NCI-H2196 treated with DMSO at 0.1 percent for 48 hours (cell line): ENCODE results near the gene CREB5.

Experiments used
- DNase-seq: peaks from one replicate; lab custom pipeline; 2025; ENCODE audit not compliant: unreplicated experiment; lab: John Stamatoyannopoulos, UW

Gene CREB5

DNA sequence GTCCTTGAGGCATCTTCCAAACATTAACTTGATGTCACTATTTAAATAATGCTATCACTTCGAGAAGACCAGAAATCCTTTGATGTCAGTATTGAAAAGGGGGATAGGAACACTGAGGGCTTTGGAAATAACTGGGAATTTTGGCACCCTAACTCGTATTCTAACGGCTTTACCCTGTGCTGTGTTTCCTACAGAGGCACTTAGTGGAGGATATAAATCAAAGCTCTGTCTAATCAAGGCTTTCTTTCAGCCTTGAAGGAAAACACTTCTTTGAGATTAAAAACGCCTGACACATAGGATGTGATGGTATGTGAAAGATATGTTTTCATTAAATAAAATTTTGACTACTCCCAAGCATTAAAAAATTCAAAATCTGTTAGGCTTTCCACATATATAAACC lies 62.3 kb downstream of the CREB5 start:
- no peak for DNase-seq

DNA sequence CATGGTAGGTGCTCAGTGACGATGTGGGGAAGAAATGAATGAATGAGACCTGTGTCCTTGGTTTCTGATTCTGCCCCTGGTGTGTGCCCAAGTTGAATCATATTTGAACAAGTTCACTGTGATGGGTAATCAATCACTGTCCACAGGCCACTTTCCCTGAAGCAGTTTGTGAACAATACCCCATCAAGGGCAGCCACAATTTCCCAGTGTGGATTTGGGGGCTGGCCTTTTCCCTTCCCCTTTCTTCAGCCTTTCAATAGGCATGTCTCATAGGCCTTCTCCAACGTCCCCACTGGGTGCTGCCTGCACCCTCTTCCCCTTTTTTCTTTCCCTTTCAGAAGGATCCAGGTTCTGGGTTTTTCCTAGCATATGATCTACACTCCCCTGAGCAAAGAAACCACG lies 64.7 kb downstream of the CREB5 start:
- no peak for DNase-seq

DNA sequence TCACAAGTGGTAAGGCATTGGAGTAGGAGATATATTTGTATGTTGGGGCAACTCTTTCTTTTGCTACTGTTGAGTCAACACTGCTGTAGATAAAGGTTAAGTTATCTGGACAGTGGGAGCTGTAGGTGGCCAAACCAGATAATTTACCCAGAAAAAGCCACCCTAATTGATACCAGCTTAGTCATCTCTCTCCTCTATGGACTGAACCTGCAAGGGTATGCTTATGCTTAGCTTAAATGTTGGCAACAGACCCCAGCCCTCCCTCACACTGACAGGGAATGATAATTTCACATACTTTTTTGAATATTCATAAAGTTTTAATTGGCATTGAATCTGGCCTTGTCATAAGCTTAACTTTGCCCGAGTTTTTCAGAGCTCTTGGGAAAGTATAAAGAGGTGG lies 66.3 kb downstream of the CREB5 start:
- DNase-seq, result no peak

DNA sequence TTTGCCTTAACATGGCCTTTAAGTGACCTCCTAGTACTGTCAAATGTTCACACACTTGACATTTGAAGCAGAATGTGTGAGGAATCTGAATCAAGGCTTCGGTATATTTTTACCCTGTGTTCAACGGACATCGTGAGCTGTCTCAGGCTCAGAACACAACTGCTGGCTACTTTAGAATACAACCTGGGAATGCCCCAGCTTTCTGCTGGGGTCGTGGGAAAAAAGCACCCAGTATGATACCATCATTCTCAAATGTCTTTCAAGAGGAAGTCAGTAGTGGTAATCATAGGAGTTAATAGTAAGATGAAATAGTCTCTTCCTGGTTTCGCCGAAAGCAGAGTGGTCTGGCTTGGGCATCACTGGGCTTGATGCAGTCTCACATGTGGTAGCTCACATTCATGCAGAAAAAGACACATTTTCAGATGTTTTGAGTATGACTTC lies 67.2 kb downstream of the CREB5 start:
- DNase-seq, result no peak

DNA sequence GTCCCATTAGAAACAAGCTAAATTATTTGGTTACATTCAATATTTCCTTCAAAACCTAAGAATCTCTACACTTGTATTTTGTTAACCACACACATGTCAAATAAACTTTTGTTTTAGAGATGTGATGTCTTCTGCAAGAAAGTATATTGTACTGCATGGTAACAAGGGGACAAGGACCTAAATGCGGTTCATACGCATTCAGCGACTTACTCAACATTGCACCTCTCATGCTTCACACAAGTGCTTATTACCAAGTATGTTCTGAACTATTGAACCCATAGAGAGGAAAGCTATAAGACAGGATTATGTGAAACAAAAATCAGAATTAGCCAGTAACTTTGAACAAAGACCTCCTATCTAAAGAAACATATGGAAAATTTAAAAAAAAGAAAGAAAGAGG lies 68.3 kb downstream of the CREB5 start:
- DNase-seq, result no peak

DNA sequence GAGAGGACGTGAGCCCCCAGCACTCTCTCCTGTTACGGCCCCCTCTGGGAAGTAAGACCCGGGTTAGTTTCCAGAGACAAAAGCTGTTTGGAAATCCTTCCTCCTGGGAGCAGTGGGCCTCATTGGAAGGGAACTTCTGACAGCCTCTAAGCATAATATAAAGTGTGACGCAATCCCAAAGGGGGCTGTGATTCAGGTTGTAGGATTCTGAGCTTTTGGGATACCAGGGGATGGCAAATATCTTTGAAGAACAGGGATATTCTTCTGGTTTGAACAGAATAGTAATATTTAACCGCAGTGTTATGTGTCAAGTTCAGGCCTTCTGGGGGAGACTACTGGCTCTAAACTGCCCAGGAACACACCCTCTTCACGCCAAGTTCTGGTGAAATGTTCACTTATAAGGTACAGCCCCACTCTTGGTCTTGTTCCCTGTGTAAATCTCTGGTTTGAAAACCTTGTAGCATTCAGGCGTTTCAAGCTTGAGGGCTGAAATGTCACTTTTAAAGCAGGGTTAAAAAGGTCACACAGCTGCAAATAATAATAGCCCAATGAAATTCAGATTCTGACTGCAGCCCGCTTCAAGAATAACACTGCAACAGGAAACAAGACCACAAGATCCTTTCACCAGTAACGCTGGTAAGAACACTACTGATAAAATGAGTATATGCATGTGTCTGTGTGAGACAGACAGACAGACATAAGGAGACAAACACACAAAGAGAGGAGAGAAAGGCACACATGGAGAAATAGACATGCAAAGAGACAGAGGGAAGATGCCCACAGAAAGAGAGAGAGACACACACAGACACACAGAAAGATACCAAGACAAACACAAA lies 69.0 kb downstream of the CREB5 start:
- no peak for DNase-seq

DNA sequence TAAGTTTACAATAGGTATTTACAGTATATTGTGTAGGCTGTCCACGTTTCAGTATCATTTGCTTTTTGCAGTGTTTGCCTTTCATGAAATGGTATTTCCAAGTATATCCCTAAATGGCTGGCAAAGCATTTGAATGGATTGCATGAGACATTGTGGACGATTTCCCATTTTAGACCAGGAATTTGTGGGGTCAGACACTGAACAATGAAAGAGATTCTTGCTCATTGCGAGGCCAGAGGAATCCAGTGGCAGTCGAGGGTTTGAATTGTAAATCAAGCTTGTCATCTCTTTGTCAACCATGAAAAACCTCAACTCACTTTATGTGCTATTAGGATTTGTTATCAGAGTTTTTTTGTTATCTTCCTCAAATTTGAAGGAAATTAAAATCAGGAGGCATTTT lies 70.8 kb downstream of the CREB5 start:
- no peak for DNase-seq

DNA sequence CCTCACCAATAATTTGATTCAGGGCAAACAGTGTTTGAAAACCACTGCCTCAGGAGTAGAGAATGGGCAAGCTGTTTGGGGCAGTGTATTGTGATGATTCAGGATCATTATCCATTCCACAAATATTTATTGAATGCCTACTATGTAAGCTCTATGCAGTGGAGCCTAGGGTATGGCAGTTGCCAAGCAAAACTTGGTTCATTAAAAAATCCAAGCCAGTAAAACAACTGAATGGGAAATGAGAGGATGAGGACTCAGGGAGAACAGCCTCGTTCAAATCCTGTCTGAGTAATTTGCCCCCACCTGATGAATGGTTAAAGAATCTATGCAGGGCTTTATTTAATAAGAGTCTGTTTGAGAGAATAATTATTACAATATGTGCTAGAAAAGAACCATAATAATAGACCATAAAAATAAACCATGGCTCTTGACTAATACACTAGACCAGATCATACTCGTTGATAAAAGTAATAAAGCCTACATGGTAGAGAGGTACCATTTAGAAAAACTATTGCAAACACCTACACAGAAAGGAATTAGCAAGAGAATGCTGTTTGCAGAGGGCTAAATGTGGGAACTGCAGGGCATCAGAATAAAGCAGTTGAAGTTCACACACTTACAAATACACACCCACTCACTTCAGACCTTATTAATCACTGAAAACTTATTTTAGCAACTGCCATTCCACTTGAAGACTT lies 71.7 kb downstream of the CREB5 start:
- no peak for DNase-seq

DNA sequence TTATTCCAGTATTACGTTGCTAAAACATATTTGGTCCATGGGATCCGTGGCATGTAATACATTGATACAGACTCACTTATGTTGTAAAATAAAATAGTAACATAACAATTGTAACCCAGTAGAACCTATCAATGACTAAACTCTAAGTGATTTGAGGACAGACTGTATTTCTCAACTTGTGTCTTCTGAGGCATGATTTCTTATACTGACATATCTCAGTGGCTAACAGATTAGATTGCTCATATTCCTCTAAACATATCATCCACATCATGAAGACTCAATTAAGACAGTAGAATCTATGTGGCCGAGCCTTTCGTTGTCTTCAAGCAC lies 72.3 kb downstream of the CREB5 start:
- no peak for DNase-seq

DNA sequence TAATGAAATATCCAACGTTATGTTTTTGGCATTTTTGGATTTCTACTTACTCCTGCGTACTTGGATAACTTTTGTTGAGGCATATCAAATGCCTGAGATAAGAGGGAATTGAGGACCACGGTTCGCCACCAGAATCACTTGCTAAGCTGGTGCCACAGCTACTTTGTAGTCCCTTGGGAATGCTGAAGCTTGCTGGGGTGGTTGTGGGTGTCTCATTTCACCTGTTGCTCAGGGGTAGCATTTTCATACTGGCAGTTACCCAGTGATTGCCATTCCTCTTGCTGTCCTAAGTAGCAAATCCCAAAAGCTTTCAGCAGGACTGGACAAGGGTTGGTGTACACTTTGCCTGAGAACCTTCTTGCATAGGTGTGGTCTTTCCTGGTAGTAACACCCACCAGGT lies 75.2 kb downstream of the CREB5 start:
- DNase-seq, result no peak

DNA sequence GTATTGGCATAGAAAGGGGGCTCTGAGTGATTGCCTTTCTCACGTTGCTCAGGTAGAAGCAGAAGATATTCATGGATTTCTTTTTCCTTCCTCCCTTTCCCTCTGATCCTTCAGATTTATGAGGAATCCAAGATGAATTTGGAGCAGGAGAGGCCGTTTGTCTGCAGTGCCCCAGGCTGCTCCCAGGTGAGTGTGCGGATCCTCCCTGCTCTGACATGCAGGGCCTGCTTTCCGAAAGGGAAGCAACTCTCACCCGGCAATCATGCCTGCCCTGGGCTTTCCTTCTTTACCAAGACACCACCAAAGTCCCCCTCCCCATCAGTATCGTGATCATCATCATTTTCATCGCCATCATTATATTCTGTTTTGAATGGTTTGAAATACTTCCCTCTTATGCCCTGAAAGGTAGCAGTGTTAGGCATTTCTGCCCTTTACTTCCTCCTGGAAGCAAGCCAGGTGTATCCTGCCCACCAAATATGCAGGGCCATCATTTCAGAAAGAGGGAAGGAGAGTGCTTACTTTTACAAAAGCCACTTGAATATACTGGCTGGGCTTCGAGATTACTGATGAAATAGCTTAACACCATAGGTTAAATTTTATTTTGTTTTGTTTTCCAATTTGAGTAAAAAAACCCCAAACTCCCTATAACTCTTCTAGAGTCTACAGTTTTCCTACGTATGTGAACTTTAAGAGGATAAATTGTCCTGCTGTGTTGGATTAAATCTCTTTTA lies 75.9 kb downstream of the CREB5 start:
- no peak for DNase-seq

DNA sequence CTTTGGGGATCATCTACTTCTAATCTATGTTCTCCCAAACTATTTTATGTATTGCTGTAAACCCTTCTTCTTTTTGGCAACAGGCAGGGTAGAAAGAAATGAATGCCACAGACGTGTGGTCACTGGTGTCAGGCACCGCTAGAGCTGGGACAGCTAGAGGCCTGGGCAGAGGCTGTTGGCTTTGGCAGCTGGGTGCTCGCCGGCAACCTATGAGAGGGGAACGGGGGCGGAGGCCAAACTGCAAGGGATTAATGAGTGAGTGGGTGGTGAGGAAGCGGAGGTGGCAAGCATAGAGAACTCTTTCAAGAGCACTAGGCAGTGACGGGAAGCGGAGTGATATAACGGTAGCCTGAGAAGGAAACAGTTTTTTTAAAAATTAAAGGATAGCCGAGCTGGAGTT lies 78.5 kb downstream of the CREB5 start:
- DNase-seq, result no peak

DNA sequence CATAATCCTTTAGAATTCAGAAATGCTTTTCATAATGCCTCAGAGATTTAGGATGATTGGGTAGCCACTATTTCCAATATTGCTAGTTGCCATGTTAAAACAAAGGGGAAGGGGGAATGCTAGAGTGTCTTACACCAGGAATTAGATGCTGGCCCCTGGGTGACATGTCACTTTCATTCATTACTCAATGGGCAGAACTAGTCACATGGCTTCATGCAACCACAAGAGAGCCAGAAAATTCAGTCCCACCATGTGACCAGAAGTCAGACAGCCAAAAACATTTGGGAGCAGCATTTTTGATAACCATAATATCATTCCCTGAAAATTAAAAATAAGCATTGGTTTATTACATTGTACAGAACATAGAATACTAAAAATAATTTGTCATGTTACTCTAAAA lies 81.2 kb downstream of the CREB5 start:
- no peak for DNase-seq

DNA sequence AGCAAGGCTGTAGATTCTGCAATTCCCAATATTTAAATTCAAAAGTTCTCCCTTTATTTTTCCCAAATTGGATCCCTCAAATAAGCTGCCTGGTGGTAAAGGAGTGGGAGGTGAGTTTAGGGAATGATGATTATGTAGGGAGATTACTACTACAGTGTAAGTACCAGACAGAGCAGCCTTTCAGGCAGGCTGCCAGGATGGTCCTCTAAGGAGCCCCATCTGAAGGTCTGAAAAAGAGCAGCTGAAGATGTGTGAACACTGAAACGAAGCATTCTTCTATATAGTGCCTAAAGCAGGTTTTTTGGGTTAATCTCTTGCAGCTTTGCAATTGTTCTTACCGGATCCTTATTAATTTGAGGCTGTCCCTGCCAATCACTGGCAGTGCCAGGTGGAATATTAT lies 84.7 kb downstream of the CREB5 start:
- no peak for DNase-seq

DNA sequence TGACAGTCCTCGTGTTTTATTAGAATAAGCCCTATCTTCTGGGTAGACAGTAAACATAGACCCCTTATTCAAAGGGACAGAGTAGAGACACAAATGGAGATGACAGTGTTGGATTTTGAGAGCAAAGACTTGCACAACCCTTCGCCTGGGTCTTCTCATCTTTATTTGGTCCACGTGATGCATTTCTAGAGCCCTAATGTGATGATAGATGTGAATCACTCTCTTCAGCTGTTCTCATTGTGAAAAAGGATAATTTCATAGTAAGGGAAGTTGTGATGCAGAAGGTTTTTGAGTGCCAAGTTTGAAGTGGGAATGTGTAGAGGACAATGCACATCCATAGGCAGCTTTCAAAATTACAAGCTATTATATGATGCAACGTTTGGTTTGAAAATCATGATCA lies 86.3 kb downstream of the CREB5 start:
- DNase-seq, result no peak

DNA sequence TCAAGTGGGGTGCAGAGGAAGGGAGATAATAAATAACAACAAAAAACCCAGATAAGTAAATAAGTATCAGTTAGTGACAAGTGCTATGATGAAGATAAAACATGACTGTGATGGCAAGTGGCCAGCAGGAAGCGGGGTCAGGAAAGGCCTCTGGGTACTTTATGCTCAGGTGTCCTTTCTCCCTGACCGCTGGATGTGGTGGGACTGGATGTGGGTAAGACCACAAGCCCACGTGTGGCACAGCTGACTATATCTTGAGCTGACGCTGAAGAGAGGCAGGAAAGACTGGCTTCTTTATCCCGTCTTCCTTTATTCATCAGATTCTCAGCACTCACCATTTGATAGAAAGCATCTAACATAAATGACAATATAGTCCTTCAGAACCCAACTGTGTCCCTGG lies 87.8 kb downstream of the CREB5 start:
- no peak for DNase-seq

DNA sequence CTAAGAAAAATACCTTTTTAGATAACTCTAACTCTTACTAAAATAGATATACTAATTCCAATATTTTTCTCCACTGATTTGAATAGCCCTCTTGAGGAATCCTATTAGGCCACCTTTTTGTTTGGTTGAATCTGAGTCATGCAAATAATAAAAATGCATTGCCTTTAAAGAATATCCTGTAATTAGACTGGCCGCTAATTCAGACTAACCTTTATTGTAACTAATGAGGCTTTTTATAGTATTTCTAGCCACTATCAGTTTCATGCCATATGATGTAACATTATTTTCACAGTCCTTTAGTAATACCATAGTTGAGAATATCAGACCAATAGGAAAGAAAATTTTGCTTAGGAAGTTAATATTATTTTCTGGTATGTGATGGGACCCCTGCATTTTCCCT lies 90.1 kb downstream of the CREB5 start:
- DNase-seq, result no peak

DNA sequence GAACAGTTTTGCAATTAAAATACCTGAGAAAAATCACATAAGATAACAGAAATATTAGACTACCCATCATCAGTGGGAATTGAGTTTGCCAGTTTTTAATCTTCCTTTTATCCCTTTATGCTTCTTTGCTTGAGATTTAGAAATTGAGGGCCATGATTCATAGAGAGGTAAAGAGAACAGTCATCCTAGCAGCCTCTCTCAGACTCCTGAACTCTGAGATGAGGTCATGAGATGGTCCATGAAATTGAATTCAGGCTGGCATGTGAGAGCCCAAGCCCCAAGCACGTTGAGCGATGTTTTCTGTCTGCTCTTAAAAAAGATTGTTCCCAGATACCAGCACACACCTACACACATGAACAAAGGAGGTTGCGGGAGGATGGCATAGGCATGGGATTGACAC lies 91.1 kb downstream of the CREB5 start:
- DNase-seq, result no peak

DNA sequence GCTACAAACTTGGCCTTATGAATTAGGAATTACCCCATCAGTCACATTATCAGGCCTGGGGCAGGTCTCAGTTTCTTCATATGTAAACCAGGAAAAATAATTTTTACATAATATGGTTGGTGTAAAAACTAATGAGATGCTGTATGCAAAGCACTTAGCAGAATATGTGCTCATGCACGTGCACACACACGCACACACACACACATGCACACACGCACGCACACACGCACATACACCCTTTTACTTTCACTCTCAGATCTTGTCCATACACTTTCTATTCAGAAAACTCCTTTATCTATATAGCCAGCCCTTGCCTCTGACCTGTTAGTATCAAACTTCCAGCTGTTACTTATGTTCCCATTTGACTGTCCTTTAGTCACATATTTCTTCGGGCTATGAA lies 92.7 kb downstream of the CREB5 start:
- no peak for DNase-seq

DNA sequence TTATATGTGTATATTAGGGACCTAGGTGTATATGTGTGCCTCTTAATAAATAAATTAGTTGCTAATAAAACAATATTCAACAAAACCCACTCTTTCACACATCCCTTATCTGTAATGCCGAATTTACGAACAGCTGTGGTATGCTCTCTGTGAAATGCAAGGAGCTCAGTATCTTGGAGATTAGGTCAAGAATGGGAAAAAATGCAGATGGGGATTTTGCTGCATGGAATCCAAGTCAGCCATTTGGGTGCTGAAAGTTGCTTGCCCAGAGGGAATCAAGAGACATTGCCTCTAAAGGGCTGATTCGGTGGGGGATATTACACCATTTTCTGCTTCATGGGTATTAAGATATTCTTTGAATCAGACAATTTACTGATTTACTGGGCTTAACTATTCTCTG lies 93.5 kb downstream of the CREB5 start:
- no peak for DNase-seq

DNA sequence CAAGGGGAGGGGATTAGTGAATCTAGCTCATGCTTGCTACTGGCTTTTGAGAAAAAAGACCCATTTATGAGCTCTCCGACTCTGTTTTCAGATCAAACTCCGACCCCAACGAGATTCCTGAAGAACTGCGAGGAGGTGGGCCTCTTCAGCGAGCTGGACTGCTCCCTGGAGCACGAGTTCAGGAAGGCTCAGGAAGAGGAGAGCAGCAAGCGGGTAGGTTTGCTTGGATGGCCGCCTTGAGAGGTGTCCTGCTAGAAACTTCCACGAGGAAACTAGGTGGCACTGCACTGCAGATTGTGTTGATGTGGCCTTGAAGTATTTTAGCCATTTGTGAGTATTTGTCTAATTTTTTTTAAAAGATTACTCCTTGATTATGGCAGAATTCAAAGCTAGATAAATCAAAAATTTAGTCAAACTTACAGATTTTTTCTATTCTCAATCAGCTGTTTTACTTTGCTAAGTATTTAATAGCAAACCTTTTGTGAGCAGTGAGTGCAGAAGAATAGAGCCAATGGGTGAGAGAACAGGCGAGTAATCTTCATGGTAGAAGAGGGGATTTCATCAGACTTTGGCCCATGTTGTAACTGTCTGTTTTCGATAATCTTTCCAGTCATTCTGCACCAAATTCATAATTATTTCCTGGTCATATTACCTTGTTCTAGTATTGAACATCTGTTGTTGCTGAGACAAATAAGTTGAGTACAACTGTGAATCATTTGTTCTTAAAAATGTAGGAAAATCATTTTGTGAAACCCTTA lies 95.4 kb downstream of the CREB5 start:
- DNase-seq, result no peak
